Naive thymus-derived CD8-positive, alpha-beta T cell (primary cell): ENCODE measurements around the gene PRPF6. TPM values are rescaled to one million over a fixed set of nuclear protein-coding genes. Genes with fewer than 3 reads are reported as not detected.
A peak's percentile ranks its signal among the peaks of the same experiment; 100 is the strongest.
"Not testable (repeated sequence)": the region's sequence is repeated elsewhere in the genome, so short reads cannot be mapped to it uniquely, and the experiment has no call there.

Source experiments
- ATAC-seq, 2 donors: fragments of 150-1000 bp; cut with Tn5 transposase in 1 of 2; sonication (Bioruptor Pico), chemical (Tn5 transposase) in 1 of 2; 1 replicate in 1 of 2; 2 replicates in 1 of 2; pipeline ENCODE4 v1.10.0; 2021; ENCODE audit warnings: mild to moderate bottlenecking in 2 of 2, moderate library complexity in 2 of 2
- POLR2A ChIA-PET: fragments of 350-600 bp; sonication (Branson Sonifier 250); formaldehyde crosslinking; loops from one replicate; lab custom pipeline; 2021; ENCODE audit warnings: antibody characterized with exemption; lab: Charles Lee
- DNase-seq, 10 donors: peaks; one replicate each; pipeline versions ENCODE4 v3.0.0 to v3.0.0-alpha.2; 2020 to 2022
- H3K27ac Mint-ChIP-seq, 10 donors: one replicate each; pipeline ENCODE4 v1.8.0; 2020 to 2022; ENCODE audit warnings: mild to moderate bottlenecking in 10 of 10, mixed read lengths in 10 of 10, moderate library complexity in 4 of 10, inconsistent platforms in 1 of 10
- H3K27me3 Mint-ChIP-seq, 5 donors: one replicate each; pipeline ENCODE4 v1.8.0; 2021 to 2022; ENCODE audit warnings: mixed read lengths in 5 of 5
- H3K36me3 Mint-ChIP-seq, 3 donors: one replicate each; pipeline ENCODE4 v1.8.0; 2020 to 2022; ENCODE audit warnings: mixed read lengths in 3 of 3, mild to moderate bottlenecking in 2 of 3, inconsistent platforms in 1 of 3
- H3K4me1 Mint-ChIP-seq, 4 donors: one replicate each; pipeline ENCODE4 v1.8.0; 2021 to 2022; ENCODE audit warnings: mixed read lengths in 4 of 4
- H3K4me3 Mint-ChIP-seq, 10 donors: one replicate each; pipeline ENCODE4 v1.8.0; 2020 to 2022; ENCODE audit warnings: mild to moderate bottlenecking in 10 of 10, mixed read lengths in 10 of 10, moderate library complexity in 6 of 10, inconsistent platforms in 1 of 10
- H3K9me3 Mint-ChIP-seq, 9 donors: one replicate each; pipeline ENCODE4 v1.8.0; 2020 to 2022; ENCODE audit warnings: mixed read lengths in 9 of 9, mild to moderate bottlenecking in 3 of 9, inconsistent platforms in 1 of 9, moderate library complexity in 1 of 9
- polyA plus RNA-seq, 3 donors: library from polyadenylated mRNA; unstranded; fragments of 300-500 nt; fragmentation: Illumina TruSeq; gene quantifications; one replicate each; pipeline ENCODE4 v1.2.3, GENCODE V29; 2021
- total RNA-seq, 8 experiments: library from RNA in 2 of 8; stranded (reverse) in 2 of 8; gene quantifications; one replicate each; pipeline ENCODE4 v1.2.3 and lab custom pipeline; 2021 to 2026

The PRPF6 gene
- total and polyA plus RNA-seq, 5 experiments from 2014 or later: 67.2 to 110 (median 91.1) TPM

- H3K27me3 Mint-ChIP-seq: no peaks in the 10 kb centered on the region
Observed at GRCh38 chr20:64010711-64011237, 29.8 kb downstream of the PRPF6 start.

GRCh38 chr20:64011366-64011779, 30.4 kb downstream of the PRPF6 start:
- Mint-ChIP-seq H3K4me1 (peaks cover 13 to 67% (median 28%) of the 10 kb centered on the region in 4 donors), H3K27me3 (no peaks in the 10 kb centered on the region), H3K9me3 (peaks cover 0 to 61% (median 5%) of the 10 kb centered on the region in 9 donors), H3K27ac (peak overlapping the region in 7 of 10 donors; percentile 31 to 88 (median 81)), H3K36me3 (peaks cover 22 to 69% (median 47%) of the 10 kb centered on the region in 3 donors), H3K4me3 (peak overlapping the region in 9 of 10 donors; percentile 24 to 55 (median 37))
- DNase-seq (peak in 2 of 10 donors; percentile 9 to 45), ATAC-seq (peak; percentile 20 to 60)
- POLR2A ChIA-PET: interaction anchor here (1.1 to 1.7 kb wide), 2 partner anchors 31 to 67 kb away, joined by 3 to 7 read pairs; partner anchors contain the start of genes PRPF6, RGS19 and SAMD10

More at GRCh38 chr20:64010711-64011237, 29.8 kb downstream of the PRPF6 start:
- Mint-ChIP-seq H3K4me3 (peak overlapping the region in 6 of 10 donors; percentile 10 to 55 (median 38)), H3K4me1 (peaks cover 13 to 66% (median 28%) of the 10 kb centered on the region in 4 donors), H3K9me3 (peaks cover 0 to 62% (median 5%) of the 10 kb centered on the region in 9 donors), H3K27ac (peak overlapping the region in 5 of 10 donors; percentile 41 to 88 (median 59)), H3K36me3 (peaks cover 22 to 69% (median 46%) of the 10 kb centered on the region in 3 donors)
- POLR2A ChIA-PET: interaction anchor here (1.1 to 1.7 kb wide), 2 partner anchors 31 to 68 kb away, joined by 3 to 7 read pairs; partner anchors contain the start of genes PRPF6, RGS19 and SAMD10
- DNase-seq (no peak), ATAC-seq (no peak)

- Mint-ChIP-seq H3K4me1 (peaks cover 13 to 65% (median 31%) of the 10 kb centered on the region in 4 donors), H3K27ac (peak overlapping the region in 9 of 10 donors; percentile 11 to 96 (median 63)), H3K36me3 (peaks cover 24 to 67% (median 48%) of the 10 kb centered on the region in 3 donors), H3K4me3 (peak overlapping the region in 7 of 10 donors; percentile 13 to 52 (median 30)), H3K9me3 (peaks cover 0 to 56% (median 5%) of the 10 kb centered on the region in 9 donors)
- H3K27me3 Mint-ChIP-seq: not testable (repeated sequence)
- DNase-seq (peak in 4 of 10 donors; percentile 17 to 51 (median 46)), ATAC-seq (peak in 1 of 2 donors; percentile 88)
- POLR2A ChIA-PET: interaction anchor here (0.7 kb wide), 1 partner anchor 271 kb away, joined by 5 read pairs; no protein-coding TSS in a partner anchor
Observed at GRCh38 chr20:64012385-64013154, 31.6 kb downstream of the PRPF6 start.

GRCh38 chr20:64015635-64016034, 34.7 kb downstream of the PRPF6 start:
- Mint-ChIP-seq H3K27me3 (no peaks in the 10 kb centered on the region), H3K4me3 (no peak overlapping the region), H3K36me3 (peaks cover 17 to 59% (median 51%) of the 10 kb centered on the region in 3 donors), H3K4me1 (peaks cover 13 to 45% (median 28%) of the 10 kb centered on the region in 4 donors), H3K27ac (peak overlapping the region in 5 of 10 donors; percentile 14 to 88 (median 58)), H3K9me3 (peaks cover 0 to 27% (median 0%) of the 10 kb centered on the region in 9 donors)
- ATAC-seq (no peak), DNase-seq (no peak)
- POLR2A ChIA-PET: interaction anchor here (0.6 kb wide), 1 partner anchor 25 kb away, joined by 3 read pairs; no protein-coding TSS in a partner anchor

- H3K4me3 Mint-ChIP-seq: no peak overlapping the region
- peaks cover 0 to 19% (median 9%) of the 10 kb centered on the region in 4 donors for H3K4me1 Mint-ChIP-seq
- no peak for ATAC-seq
- H3K9me3 Mint-ChIP-seq: peaks cover 0 to 3% (median 0%) of the 10 kb centered on the region in 9 donors
- H3K27me3 Mint-ChIP-seq: no peaks in the 10 kb centered on the region
- DNase-seq: no peak
- peak overlapping the region in 2 of 10 donors; percentile 60 to 77 for H3K27ac Mint-ChIP-seq
- POLR2A ChIA-PET: no interaction called here
- peaks cover 12 to 71% (median 48%) of the 10 kb centered on the region in 3 donors for H3K36me3 Mint-ChIP-seq
Observed at GRCh38 chr20:64021124-64021975, 40.4 kb downstream of the PRPF6 start.

GRCh38 chr20:64022671-64023360, 41.9 kb downstream of the PRPF6 start:
- Mint-ChIP-seq H3K9me3 (peaks cover 0 to 3% (median 0%) of the 10 kb centered on the region in 9 donors), H3K4me3 (no peak overlapping the region), H3K4me1 (peaks cover 0 to 18% (median 6%) of the 10 kb centered on the region in 4 donors), H3K27me3 (no peaks in the 10 kb centered on the region), H3K36me3 (peaks cover 8 to 78% (median 46%) of the 10 kb centered on the region in 3 donors), H3K27ac (peak overlapping the region in 1 of 10 donors; percentile 67)
- POLR2A ChIA-PET: interaction anchor here (0.5 to 1.4 kb wide), 3 partner anchors 14 to 34 kb away, joined by 3 to 4 read pairs (median 3); partner anchors contain the start of gene C20orf204
- ATAC-seq (no peak), DNase-seq (no peak)

GRCh38 chr20:64023361-64024140, 42.6 kb downstream of the PRPF6 start:
- Mint-ChIP-seq H3K4me3 (no peak overlapping the region), H3K36me3 (peaks cover 4 to 78% (median 41%) of the 10 kb centered on the region in 3 donors), H3K4me1 (peaks cover 0 to 18% (median 6%) of the 10 kb centered on the region in 4 donors), H3K9me3 (peaks cover 0 to 2% (median 0%) of the 10 kb centered on the region in 9 donors), H3K27me3 (no peaks in the 10 kb centered on the region), H3K27ac (peak overlapping the region in 1 of 10 donors; percentile 4)
- no peak for DNase-seq
- no peak for ATAC-seq
- POLR2A ChIA-PET: interaction anchor here (1.1 to 1.4 kb wide), 2 partner anchors 13 to 15 kb away, joined by 3 to 4 read pairs; partner anchors contain the start of gene C20orf204

GRCh38 chr20:64024141-64024990, 43.4 kb downstream of the PRPF6 start:
- no peak for DNase-seq
- no peaks in the 10 kb centered on the region for H3K27me3 Mint-ChIP-seq
- no peaks in the 10 kb centered on the region for H3K9me3 Mint-ChIP-seq
- POLR2A ChIA-PET: interaction anchor here (1.4 kb wide), 1 partner anchor 12 kb away, joined by 4 read pairs; the partner anchor contains the start of gene C20orf204
- H3K4me3 Mint-ChIP-seq: no peak overlapping the region
- H3K27ac Mint-ChIP-seq: peak overlapping the region in 2 of 10 donors; percentile 4 to 35
- peaks cover 0 to 16% (median 5%) of the 10 kb centered on the region in 4 donors for H3K4me1 Mint-ChIP-seq
- ATAC-seq: no peak
- H3K36me3 Mint-ChIP-seq: peaks cover 0 to 77% (median 38%) of the 10 kb centered on the region in 3 donors

GRCh38 chr20:64025101-64025825, 44.3 kb downstream of the PRPF6 start:
- H3K27ac Mint-ChIP-seq: peak overlapping the region in 3 of 10 donors; percentile 29 to 59 (median 36)
- H3K4me3 Mint-ChIP-seq: no peak overlapping the region
- H3K36me3 Mint-ChIP-seq: peaks cover 0 to 79% (median 37%) of the 10 kb centered on the region in 3 donors
- ATAC-seq (no peak), DNase-seq (no peak)
- no peaks in the 10 kb centered on the region for H3K9me3 Mint-ChIP-seq
- POLR2A ChIA-PET: no interaction called here
- peaks cover 0 to 11% (median under 1%) of the 10 kb centered on the region in 4 donors for H3K4me1 Mint-ChIP-seq
- H3K27me3 Mint-ChIP-seq: no peaks in the 10 kb centered on the region
